ENCODE measurements around the gene EXPH5. TPM values are rescaled to one million over a fixed set of nuclear protein-coding genes. Genes with fewer than 3 reads are reported as not detected.
A peak's percentile ranks its signal among the peaks of the same experiment; 100 is the strongest.

EXPH5 gene
- total and polyA plus RNA-seq, 2 of the 8 experiments (the other 6 are each of a cell fraction or from before 2014, with no cell fraction given), result 1.1 to 11.5 TPM

DNA sequence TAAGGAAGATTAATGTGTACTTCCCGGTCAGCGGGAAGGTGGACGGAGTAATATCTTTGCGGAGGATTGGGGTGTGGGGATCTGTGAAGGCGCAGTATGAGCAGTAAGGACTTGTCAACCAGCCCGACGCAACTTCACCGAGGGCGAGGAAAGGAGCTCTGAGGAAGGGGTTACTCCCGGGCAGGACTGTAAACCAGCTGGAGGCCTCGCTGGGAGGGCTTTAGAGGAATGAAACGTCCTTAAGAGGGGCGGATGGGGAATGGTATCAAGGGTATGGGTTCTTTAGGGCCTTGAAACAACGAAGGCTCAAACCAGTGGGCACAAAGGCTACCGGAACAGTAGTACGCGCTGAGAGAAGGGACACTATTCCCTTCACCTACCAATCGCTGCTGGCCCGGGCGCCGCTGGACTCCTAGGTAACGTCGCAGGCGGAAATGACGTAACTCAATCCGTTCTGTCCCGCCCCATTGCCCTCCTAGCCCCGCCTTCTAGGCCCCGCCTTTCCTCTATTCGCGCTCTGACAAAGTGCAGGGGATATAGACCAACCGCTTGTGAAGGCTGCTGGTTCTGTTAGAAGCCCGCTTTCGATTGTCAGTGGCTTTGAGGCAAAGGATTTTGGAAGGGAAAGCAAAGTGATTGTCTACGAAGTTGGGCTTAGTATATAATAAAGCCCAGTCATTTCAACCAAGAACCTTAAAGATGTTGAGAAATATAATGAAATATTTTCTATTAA lies 126.3 kb downstream of the EXPH5 start, which contains the start of gene C11orf65 (continued):
- TF ChIP-seq, protein P1, sequence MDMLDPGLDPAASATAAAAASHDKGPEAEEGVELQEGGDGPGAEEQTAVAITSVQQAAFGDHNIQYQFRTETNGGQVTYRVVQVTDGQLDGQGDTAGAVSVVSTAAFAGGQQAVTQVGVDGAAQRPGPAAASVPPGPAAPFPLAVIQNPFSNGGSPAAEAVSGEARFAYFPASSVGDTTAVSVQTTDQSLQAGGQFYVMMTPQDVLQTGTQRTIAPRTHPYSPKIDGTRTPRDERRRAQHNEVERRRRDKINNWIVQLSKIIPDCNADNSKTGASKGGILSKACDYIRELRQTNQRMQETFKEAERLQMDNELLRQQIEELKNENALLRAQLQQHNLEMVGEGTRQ (IDR thresholded peaks at IDR 0.05; ENCODE audit: low read length), result no peak
- TF ChIP-seq YY1 (IDR thresholded peaks at IDR 0.05; ENCODE audit: low read depth, low read length) (no peak), PHF8 (conservative IDR thresholded peaks at IDR 0.05; ENCODE audit: low read depth, low read length) (peak; percentile 93), CHD2 (IDR thresholded peaks at IDR 0.05; ENCODE audit: low read length) (no peak), POLR2AphosphoS5 (IDR thresholded peaks at IDR 0.05; ENCODE audit: low read depth, low read length) (peak; percentile 100), EZH2 (IDR thresholded peaks at IDR 0.05; ENCODE audit: low read depth, low read length, severe bottlenecking) (no peak), FOSL1 (IDR thresholded peaks at IDR 0.05; ENCODE audit: insufficient read depth, low read depth, low read length) (no peak), POLR2A (IDR thresholded peaks at IDR 0.05; ENCODE audit: control extremely low read depth in 1 of 2, low read depth in 2 of 2, low read length in 2 of 2) (peak; percentile 96 to 100), GABPA (IDR thresholded peaks at IDR 0.05; ENCODE audit: borderline replicate concordance, insufficient read depth, low read length) (peak; percentile 69; the same call in 1 of the 2 replicates), EGR1 (IDR thresholded peaks at IDR 0.05; ENCODE audit: borderline replicate concordance, low read depth, low read length) (no peak), SP2 (IDR thresholded peaks at IDR 0.05; ENCODE audit: low read length) (no peak), CTBP2 (IDR thresholded peaks at IDR 0.05; ENCODE audit: borderline replicate concordance, insufficient read depth, insufficient read length, low read length) (no peak), POU5F1 (IDR thresholded peaks at IDR 0.05; ENCODE audit: low read depth, low read length) (no peak), CREB1 (IDR thresholded peaks at IDR 0.05) (peak; percentile 97), JUN (IDR thresholded peaks at IDR 0.05; ENCODE audit: low read depth, low read length) (no peak), KDM5A (IDR thresholded peaks at IDR 0.05; ENCODE audit: low read length) (peak; percentile 60; the same call in 1 of the 2 replicates), SUZ12 (IDR thresholded peaks at IDR 0.05; ENCODE audit: low read length) (no peak), KDM1A (IDR thresholded peaks at IDR 0.05; ENCODE audit: borderline replicate concordance, low read length) (no peak), SIRT6 (IDR thresholded peaks at IDR 0.05; ENCODE audit: low read length) (no peak), MAFK (IDR thresholded peaks at IDR 0.05; ENCODE audit: low read depth, low read length) (no peak), HDAC2 (IDR thresholded peaks at IDR 0.05; ENCODE audit: borderline replicate concordance in 1 of 2, low read depth in 2 of 2, low read length in 2 of 2) (no peak), NANOG (IDR thresholded peaks at IDR 0.05; ENCODE audit: insufficient read depth, low read depth, low read length, poor library complexity, severe bottlenecking) (no peak), TAF7 (optimal IDR thresholded peaks at IDR 0.05; ENCODE audit: borderline replicate concordance, low read depth, low read length) (no peak), SIX5 (IDR thresholded peaks at IDR 0.05; ENCODE audit: low read depth, low read length) (no peak), SP1 (IDR thresholded peaks at IDR 0.05; ENCODE audit: low read depth, low read length) (peak; percentile 29; the same call in 1 of the 2 replicates)
